NOMO-1 treated with DMSO at 0.1 percent for 48 hours (cell line): ENCODE data around the gene ABCC10.
"Not testable (repeated sequence)": the region's sequence is repeated elsewhere in the genome, so short reads cannot be mapped to it uniquely, and the experiment has no call there.

Experiments
- DNase-seq: peaks from one replicate; lab custom pipeline; 2025; ENCODE audit not compliant: unreplicated experiment; lab: John Stamatoyannopoulos, UW

The ABCC10 gene

GRCh38 chr6:43407296-43407695 lies 20.0 kb upstream of the ABCC10 start:
- DNase-seq = no peak

DNA sequence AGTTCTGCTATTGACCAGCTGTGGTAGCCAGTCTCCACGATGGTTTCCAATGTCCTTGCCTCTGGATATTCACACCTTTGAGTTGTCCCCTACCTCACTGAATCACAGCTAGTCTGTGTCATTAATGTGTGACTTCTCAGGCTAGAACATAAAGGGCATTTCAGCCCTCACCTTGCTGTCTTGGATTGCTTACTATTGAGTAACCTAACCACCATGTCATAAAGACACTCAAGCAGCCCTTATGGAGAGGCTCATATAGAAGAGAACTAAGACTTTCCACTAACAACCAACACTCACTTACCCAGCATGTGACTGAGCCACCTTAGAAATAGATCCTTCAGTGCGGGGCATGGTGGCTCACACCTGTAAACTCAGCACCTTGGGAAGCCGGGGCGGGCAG lies 19.1 kb upstream of the ABCC10 start:
- DNase-seq = no peak

DNA sequence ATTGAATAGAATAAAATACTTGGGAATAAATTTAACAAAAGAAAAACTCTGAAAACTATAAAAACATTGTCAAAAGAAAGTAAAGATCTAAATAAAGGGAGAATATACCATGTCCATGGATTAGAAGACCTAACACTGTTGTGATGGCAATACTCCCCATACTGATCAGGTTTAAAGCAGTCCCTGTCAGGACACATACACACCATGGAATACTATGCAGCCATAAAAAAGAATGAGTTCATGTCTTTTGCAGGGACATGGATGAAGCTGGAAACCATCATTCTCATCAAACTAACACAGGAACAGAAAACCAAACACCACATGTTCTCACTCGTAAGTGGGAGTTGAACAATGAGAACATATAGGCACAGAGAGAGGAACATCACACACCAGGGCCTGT lies 16.6 kb upstream of the ABCC10 start:
- DNase-seq = not testable (repeated sequence)

GRCh38 chr6:43412541-43412940 lies 14.8 kb upstream of the ABCC10 start:
- DNase-seq = no peak

DNA sequence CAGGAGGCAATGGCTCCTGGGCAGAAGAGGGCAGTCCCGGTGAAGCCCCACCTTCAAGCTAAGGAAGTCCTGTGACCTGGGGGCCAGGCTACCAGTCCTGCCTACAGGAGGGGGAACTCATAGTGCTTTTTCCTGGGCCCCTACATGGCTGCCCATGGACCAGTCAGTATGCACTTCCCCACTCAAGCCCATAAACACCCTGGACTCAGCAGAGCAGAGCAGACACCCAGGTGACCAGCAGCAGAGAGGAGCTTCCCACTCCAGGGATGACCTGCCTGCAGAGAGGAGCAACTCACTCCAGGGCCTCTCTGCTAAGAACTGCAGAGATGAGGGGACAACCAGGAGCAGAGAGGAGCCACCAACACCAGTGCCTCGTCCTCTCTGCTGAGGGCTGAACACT lies 14.3 kb upstream of the ABCC10 start:
- DNase-seq = no peak

GRCh38 chr6:43415275-43415674 lies 12.1 kb upstream of the ABCC10 start:
- not testable (repeated sequence) for DNase-seq

- DNase-seq = no peak
Measured at GRCh38 chr6:43416935-43417334, 10.4 kb upstream of the ABCC10 start.

DNA sequence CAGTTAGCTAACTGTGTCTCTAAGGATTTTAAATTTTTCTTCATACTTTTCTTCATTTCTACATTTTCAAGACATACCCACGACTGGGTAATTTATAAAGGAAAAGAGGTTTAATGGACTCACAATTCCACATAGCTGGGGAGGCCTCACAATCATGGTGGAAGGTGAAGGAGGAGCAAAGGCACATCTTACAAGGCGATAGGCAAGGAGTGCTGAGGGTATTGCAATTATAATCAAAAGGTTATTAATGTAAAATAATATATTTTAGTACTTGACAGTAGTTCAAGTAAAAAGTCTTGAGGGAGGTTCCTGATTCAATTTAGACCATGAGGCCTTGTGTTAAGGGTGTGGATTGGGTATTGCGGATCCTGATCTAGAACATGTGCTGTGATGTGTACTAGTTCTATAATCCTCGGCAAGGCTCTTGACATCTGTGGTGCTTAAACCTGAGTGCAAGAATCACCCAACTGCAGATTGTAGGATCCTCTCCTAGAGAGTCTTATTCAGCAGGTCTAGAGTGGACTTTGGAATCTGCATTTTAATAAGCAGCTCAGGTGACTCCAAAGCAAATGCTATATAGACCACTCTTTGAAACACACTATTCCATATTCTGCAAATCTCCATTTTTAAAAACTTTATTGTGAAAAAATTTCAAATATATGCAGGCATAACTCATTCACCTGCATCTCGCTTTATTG lies 7.2 kb upstream of the ABCC10 start:
- DNase-seq = no peak

DNA sequence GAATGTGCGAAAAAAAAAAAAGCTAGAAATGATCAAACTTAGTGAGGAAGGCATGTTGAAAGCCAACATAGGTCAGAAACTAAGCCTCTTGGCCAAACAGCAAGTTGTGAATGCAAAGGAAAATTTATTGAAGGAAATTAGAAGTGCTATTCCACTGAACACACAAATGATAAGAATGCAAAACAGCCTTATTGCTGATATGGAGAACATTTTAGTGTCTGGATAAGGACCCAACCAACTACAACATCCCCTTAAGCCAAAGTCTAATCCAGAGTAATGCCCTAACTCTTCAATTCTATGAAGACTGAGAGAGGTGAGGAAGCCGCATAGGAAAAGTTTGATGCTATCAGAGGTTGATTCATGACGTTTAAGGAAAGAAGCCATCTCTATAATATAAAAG lies 5.5 kb upstream of the ABCC10 start:
- no peak for DNase-seq

- not testable (repeated sequence) for DNase-seq
Measured at GRCh38 chr6:43425083-43425482, 2.3 kb upstream of the ABCC10 start.

DNA sequence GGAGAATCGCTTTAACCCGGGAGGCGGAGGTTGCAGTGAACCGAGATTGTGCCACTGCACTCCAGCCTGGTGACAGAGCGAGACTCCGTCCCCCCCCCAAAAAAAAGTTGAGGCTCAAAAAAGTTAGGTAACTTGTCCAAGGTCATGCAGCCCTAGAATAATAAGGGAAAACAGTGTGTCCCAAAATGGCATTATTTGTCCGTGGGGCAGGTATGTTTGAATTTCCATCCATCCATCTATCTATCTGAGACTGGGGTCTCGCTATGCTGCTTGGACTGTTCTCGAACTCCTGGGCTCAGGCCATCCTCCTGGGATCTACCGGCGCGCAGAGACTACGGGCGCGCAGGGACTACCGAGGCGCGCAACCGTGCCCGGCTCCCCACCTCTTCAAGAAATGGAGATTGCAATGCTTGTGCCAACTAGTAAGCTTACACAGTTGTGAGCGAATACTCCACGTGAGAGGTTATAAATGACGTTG lies 374 bp upstream of the ABCC10 start:
- no peak for DNase-seq

DNA sequence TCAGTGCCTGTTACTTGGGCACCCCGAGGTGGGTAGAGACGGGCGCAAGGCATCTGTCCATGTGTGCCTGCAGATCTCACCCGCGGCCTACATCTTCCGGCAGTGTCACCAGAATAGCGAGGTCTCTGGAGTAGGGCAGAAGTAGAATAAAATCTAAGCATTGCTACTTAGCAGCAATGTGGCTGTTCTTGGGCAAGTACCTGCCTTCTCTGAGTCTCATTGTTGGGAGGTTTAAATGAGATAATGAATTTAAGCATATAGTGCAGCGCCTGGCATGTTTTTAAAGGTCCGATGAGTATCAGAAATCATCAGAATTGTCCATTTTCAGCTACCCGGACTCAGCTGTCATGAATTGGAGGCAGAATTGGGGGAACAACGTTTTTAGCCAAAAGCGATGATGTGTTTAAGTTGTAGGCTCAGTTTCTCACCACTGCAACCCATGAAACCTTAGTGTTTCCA lies 800 bp downstream of the ABCC10 start:
- no peak for DNase-seq

GRCh38 chr6:43428874-43429273 lies 1.5 kb downstream of the ABCC10 start:
- DNase-seq = no peak

DNA sequence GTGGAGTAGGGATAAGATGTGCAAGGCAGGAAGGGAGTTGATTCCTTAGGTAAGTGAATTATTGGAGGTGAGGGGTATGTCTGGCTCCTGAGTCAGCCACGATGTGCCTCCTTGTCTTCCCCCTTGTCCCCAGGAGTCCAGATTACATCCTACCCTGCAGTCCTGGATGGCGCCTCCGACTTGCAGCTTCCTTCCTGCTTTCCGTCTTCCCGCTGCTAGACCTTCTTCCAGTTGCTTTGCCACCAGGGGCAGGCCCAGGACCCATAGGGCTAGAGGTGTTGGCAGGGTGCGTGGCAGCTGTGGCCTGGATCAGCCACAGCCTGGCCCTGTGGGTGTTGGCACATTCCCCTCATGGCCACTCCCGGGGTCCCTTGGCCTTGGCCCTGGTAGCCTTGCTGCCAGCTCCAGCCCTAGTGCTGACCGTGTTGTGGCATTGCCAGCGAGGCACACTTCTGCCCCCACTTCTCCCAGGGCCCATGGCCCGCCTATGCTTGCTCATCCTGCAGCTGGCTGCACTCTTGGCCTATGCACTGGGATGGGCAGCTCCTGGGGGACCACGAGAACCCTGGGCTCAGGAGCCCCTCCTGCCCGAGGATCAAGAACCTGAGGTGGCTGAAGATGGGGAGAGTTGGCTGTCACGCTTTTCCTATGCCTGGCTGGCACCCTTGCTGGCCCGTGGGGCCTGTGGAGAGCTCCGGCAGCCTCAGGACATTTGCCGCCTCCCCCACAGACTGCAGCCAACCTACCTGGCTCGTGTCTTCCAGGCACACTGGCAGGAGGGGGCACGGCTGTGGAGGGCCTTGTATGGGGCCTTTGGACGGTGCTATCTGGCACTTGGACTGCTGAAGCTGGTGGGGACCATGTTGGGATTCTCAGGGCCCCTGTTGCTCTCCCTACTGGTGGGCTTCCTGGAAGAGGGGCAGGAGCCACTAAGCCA lies 4.9 kb downstream of the ABCC10 start:
- no peak for DNase-seq

DNA sequence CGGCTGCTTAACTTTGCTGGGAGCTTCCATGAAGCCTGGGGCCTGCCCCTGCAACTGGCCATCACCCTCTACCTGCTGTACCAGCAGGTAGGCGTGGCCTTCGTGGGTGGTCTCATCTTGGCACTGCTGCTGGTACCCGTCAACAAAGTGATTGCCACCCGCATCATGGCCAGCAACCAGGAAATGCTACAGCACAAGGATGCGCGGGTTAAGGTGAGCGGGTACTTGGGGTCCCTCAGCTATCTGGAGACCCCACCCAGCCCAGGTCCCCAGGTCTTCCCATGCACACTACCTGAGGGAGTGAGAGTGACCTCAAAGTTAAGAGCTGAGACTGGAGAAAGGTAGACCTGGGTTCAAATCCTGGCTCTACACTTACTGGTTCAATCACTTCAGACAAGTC lies 5.8 kb downstream of the ABCC10 start:
- no peak for DNase-seq

DNA sequence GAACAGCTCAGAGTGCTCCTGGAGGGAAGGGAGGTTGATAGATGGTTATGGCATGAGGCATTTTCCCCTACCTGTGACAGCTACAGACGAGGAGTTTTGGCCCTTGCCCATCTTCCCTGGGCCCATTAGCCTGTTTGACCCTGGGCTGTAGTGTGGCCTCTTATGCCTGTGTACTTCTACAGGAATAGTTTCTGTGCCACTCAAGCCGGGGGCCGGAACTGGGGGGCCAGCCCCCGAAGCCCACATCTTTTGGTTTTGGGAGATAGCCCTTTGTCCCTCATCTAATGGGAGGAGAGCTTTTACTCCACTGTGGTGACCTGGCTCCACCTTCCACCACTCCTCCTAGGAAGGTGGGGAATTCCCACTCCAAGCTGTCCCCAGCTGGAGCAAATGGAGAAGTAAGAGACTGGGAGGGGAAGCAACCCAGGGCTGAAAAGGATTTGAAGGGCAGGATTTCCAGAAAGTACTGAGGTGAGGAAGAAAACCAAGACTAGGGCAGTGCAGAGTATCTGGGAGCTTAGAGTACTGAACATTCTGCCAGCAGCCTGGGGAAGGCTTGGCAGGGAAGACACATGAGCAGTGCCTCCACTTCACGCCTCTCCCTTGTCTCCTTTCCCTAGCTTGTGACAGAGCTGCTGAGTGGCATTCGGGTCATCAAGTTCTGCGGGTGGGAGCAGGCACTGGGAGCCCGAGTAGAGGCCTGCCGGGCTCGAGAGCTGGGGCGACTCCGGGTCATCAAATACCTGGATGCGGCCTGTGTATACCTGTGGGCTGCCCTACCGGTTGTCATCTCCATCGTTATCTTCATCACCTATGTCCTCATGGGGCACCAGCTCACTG lies 6.9 kb downstream of the ABCC10 start:
- no peak for DNase-seq

DNA sequence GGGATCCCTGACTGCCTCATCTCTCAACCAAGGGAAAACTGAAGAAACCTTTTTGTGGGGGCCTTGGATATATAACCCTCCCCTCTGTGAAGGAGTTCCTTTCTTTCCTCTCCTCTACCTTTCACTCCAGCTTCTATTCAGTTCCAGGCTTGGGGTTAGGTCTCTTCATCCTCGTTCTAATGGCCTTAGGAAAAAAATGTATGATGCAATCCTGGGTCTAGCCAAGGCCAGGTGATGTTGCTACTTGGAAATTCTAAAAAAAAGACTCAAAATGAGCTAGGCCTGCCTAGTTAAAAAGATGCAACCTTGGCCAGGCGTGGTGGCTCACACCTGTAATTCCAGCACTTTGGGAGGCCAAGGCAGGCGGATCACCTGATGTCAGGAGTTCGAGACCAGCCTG lies 7.6 kb downstream of the ABCC10 start:
- DNase-seq = no peak

- DNase-seq = no peak
Measured at GRCh38 chr6:43435682-43436437, 8.5 kb downstream of the ABCC10 start.

- DNase-seq = no peak
Measured at GRCh38 chr6:43436577-43437282, 9.4 kb downstream of the ABCC10 start.

- DNase-seq = no peak
Measured at GRCh38 chr6:43437700-43438099, 10.4 kb downstream of the ABCC10 start.
